GM12878 (cell line): ENCODE results near the gene RIPPLY2. TPM values are rescaled to one million over a fixed set of nuclear protein-coding genes. Genes with fewer than 3 reads are reported as not detected.

Experiments
- CBX5 ChIP-seq: sonication (generic); IDR thresholded peaks from 2 replicates; pipeline ENCODE4 v1.6.1; 2016; ENCODE audit warnings: low read depth, moderate library complexity, mild to moderate bottlenecking, inconsistent platforms
- EGR1 ChIP-seq, 2 experiments: IDR thresholded peaks; 1 replicate in 1 of 2; 2 replicates in 1 of 2; pipeline ENCODE4 v1.6.1; 2011 to 2012; ENCODE audit warnings: low read depth in 2 of 2, low read length in 2 of 2, borderline replicate concordance in 1 of 2, mild to moderate bottlenecking in 1 of 2, moderate library complexity in 1 of 2
- PAX8 ChIP-seq: fragments of 450-650 bp; IDR thresholded peaks from 2 replicates; pipeline ENCODE4 v1.6.1; 2017; ENCODE audit warnings: mild to moderate bottlenecking, moderate library complexity
- POLR2AphosphoS5 ChIP-seq: IDR thresholded peaks from 2 replicates; pipeline ENCODE4 v1.6.1; 2011; ENCODE audit warnings: mild to moderate bottlenecking, low read length, inconsistent platforms
- PRDM15 ChIP-seq: fragments of 450-650 bp; formaldehyde crosslinking; IDR thresholded peaks from 2 replicates; pipeline ENCODE4 v1.4.0; 2020; ENCODE audit warnings: mild to moderate bottlenecking, moderate library complexity
- SREBF2 ChIP-seq: IDR thresholded peaks from 2 replicates; pipeline ENCODE4 v1.6.1; 2012; ENCODE audit warnings: mild to moderate bottlenecking, low read length
- polyA plus RNA-seq, 11 experiments: library from polyadenylated mRNA; depleted of rRNA in 4 of 11; unstranded in 6 of 11; stranded (reverse) in 5 of 11; fragments of >200 nt; fragmentation: Nextera tagmentation in 4 of 11; fragmentation: Illumina TruSeq in 1 of 11; extraction: Ambion mirVana in 4 of 11; extraction: Trizol in 1 of 11; gene quantifications; 1 replicate in 1 of 11; 2 replicates in 10 of 11; pipeline versions ENCODE4 v1.2.1 to v1.2.3, GENCODE V29; 2011 to 2016; ENCODE audit warnings: inconsistent platforms in 2 of 11, missing spikeins in 2 of 11, low read depth in 1 of 11
- total RNA-seq, 4 experiments: library from RNA; depleted of rRNA in 3 of 4; stranded (reverse); fragments of >200 nt in 3 of 4; fragmentation: Illumina TruSeq in 1 of 4; extraction: Trizol in 1 of 4; gene quantifications; 2 replicates each; pipeline versions ENCODE4 v1.2.1 to v1.2.3, GENCODE V29; 2013 to 2021
- TF ChIP-seq, protein P1 (sequence below): fragments of 450-650 bp; IDR thresholded peaks from 2 replicates; pipeline ENCODE4 v1.6.1; 2017; ENCODE audit warnings: mild to moderate bottlenecking

Gene RIPPLY2
- total and polyA plus RNA-seq, 10 of the 15 experiments (the other 5 are each of a cell fraction or from before 2014, with no cell fraction given) = 0.09 to 0.51 (median 0.17) TPM; not detected in 7

DNA sequence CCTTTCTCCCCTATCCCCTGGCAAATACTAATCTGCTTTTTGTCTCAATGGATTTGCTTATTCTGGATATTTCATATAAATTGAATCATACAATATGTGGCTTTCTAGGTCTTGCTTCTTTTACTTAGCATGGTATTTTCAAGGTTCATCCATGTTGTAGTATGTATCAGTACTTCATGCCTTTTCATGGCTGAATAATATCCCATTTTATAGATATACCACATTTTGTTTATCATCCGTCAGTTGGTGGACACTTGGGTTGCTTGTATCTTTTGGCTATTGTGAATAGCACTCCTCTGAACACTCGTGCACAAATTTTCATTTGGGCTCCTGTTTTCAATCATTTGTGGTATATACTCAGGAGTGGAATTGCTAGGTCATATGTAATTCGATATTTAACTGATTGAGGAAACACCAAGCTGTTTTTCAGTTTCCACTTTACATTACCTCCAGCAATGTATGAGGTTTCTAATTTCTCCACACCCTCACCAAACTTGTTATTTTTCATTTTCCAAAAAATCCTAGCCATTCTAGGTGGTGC, 30.5 kb upstream of the RIPPLY2 start (continued):
- TF ChIP-seq, protein P1, sequence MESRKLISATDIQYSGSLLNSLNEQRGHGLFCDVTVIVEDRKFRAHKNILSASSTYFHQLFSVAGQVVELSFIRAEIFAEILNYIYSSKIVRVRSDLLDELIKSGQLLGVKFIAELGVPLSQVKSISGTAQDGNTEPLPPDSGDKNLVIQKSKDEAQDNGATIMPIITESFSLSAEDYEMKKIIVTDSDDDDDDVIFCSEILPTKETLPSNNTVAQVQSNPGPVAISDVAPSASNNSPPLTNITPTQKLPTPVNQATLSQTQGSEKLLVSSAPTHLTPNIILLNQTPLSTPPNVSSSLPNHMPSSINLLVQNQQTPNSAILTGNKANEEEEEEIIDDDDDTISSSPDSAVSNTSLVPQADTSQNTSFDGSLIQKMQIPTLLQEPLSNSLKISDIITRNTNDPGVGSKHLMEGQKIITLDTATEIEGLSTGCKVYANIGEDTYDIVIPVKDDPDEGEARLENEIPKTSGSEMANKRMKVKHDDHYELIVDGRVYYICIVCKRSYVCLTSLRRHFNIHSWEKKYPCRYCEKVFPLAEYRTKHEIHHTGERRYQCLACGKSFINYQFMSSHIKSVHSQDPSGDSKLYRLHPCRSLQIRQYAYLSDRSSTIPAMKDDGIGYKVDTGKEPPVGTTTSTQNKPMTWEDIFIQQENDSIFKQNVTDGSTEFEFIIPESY = no peak
- TF ChIP-seq CBX5 (no peak), SREBF2 (no peak), EGR1 (IDR thresholded peaks at IDR 0.05; ENCODE audit: borderline replicate concordance in 1 of 2, low read depth in 2 of 2, low read length in 2 of 2) (no peak), PAX8 (no peak), POLR2AphosphoS5 (no peak), PRDM15 (CRISPR knock-in tag) (no peak)
